ENCODE results near the gene CDK16. TPM values are rescaled to one million over a fixed set of nuclear protein-coding genes. Genes with fewer than 3 reads are reported as not detected.

Gene CDK16
- total and polyA plus RNA-seq, 2 experiments from 2014 or later: 391 to 481 TPM

DNA sequence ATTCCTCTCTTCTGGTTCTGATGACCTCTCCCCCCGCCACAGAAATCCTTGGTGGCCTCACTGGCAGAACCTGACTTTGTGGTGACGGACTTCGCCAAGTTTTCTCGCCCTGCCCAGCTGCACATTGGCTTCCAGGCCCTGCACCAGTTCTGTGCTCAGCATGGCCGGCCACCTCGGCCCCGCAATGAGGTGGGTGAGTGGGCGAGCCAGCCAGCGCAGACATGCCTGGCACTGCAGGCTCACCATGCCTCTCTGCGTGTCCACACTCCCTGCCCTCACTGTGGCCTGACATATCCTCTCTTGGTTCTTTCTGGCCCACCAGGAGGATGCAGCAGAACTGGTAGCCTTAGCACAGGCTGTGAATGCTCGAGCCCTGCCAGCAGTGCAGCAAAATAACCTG, 16.2 kb upstream of the CDK16 start:
- Histone ChIP-seq H3K4me3 (no peak overlapping the region), H3K27ac (peak overlapping the region; percentile 28), H3K36me3 (peaks cover 83% of the 10 kb centered on the region), H3K9me3 (ENCODE audit: low read depth) (no peaks in the 10 kb centered on the region), H3K27me3 (no peaks in the 10 kb centered on the region), H3K4me1 (ENCODE audit: low read depth) (peaks cover 9% of the 10 kb centered on the region)
- TF ChIP-seq, protein P1, sequence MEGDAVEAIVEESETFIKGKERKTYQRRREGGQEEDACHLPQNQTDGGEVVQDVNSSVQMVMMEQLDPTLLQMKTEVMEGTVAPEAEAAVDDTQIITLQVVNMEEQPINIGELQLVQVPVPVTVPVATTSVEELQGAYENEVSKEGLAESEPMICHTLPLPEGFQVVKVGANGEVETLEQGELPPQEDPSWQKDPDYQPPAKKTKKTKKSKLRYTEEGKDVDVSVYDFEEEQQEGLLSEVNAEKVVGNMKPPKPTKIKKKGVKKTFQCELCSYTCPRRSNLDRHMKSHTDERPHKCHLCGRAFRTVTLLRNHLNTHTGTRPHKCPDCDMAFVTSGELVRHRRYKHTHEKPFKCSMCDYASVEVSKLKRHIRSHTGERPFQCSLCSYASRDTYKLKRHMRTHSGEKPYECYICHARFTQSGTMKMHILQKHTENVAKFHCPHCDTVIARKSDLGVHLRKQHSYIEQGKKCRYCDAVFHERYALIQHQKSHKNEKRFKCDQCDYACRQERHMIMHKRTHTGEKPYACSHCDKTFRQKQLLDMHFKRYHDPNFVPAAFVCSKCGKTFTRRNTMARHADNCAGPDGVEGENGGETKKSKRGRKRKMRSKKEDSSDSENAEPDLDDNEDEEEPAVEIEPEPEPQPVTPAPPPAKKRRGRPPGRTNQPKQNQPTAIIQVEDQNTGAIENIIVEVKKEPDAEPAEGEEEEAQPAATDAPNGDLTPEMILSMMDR (IDR thresholded peaks at IDR 0.05; ENCODE audit: low read depth, low read length): no peak
- no peak for DNase-seq (ENCODE audit: low read depth in 1 of 2, low spot score in 1 of 2)

DNA sequence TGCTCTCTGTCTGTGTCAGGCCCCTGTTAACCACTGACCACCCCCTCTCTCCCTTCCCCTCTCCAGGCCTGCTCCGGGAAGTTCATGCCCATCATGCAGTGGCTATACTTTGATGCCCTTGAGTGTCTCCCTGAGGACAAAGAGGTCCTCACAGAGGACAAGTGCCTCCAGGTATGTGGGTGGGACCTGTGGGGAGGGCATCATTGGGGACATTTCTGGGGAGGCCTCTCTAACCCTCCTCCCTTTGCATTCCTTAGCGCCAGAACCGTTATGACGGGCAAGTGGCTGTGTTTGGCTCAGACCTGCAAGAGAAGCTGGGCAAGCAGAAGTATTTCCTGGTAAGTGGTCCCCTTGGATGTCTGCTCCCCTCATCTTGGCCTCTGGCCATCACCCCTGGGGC, 15.6 kb upstream of the CDK16 start:
- Histone ChIP-seq H3K4me3 (no peak overlapping the region), H3K27me3 (no peaks in the 10 kb centered on the region), H3K27ac (peak overlapping the region; percentile 28), H3K9me3 (ENCODE audit: low read depth) (no peaks in the 10 kb centered on the region), H3K36me3 (peaks cover 89% of the 10 kb centered on the region), H3K4me1 (ENCODE audit: low read depth) (peaks cover 4% of the 10 kb centered on the region)
- no peak for DNase-seq (ENCODE audit: low read depth in 1 of 2, low spot score in 1 of 2)
- TF ChIP-seq, protein P1 (IDR thresholded peaks at IDR 0.05; ENCODE audit: low read depth, low read length): no peak

DNA sequence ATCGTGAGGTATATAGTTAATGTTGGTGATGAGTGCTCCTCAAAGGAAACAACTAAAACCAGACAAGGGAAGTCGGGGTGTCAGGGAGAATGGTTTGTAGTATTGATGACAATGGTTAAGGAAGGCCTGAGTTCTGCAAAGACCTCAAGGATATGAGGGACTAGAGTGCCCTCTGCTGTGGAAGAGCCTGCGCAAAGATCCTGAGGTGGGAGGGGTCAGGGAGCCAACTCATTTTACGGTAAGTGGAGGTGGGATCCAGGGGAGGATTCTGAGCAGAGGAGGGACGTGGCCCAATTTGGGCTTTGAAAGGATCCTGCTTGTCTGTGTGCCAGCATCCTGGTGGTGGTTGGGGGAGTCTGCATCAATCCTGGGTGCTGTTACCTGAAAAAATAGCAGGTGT, 13.5 kb upstream of the CDK16 start:
- H3K36me3 ChIP-seq: peaks cover 91% of the 10 kb centered on the region
- H3K4me1 ChIP-seq (ENCODE audit: low read depth): no peaks in the 10 kb centered on the region
- no peaks in the 10 kb centered on the region for H3K27me3 ChIP-seq

DNA sequence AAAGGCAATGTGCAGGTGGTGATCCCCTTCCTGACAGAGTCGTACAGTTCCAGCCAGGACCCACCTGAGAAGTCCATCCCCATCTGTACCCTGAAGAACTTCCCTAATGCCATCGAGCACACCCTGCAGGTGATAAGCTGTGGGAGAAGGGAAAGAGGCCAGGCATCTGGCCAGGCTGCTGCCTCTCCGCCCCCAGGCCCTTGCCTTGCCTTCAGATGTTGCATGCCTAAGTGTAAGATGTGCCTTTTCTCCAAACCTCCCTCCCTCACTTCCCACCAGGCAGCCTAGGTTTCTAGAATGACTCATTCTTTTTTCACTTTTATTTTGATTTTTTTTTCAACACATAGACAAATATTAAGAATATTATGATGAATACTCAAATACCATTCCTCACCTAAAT, 12.2 kb upstream of the CDK16 start:
- no peaks in the 10 kb centered on the region for H3K27me3 ChIP-seq
- no peaks in the 10 kb centered on the region for H3K4me1 ChIP-seq (ENCODE audit: low read depth)
- H3K36me3 ChIP-seq: peaks cover 91% of the 10 kb centered on the region
- H3K4me3 ChIP-seq: no peak overlapping the region
- TF ChIP-seq, protein P1 (IDR thresholded peaks at IDR 0.05; ENCODE audit: low read depth, low read length): no peak
- H3K9me3 ChIP-seq (ENCODE audit: low read depth): no peaks in the 10 kb centered on the region
- H3K27ac ChIP-seq: no peak overlapping the region
- no peak for DNase-seq (ENCODE audit: low read depth in 1 of 2, low spot score in 1 of 2)

More for the DNA sequence above, 13.5 kb upstream of the CDK16 start:
- Histone ChIP-seq H3K4me3 (no peak overlapping the region), H3K9me3 (ENCODE audit: low read depth) (no peaks in the 10 kb centered on the region), H3K27ac (peak overlapping the region; percentile 21)
- DNase-seq (ENCODE audit: low read depth in 1 of 2, low spot score in 1 of 2): no peak
- TF ChIP-seq, protein P1 (IDR thresholded peaks at IDR 0.05; ENCODE audit: low read depth, low read length): no peak

DNA sequence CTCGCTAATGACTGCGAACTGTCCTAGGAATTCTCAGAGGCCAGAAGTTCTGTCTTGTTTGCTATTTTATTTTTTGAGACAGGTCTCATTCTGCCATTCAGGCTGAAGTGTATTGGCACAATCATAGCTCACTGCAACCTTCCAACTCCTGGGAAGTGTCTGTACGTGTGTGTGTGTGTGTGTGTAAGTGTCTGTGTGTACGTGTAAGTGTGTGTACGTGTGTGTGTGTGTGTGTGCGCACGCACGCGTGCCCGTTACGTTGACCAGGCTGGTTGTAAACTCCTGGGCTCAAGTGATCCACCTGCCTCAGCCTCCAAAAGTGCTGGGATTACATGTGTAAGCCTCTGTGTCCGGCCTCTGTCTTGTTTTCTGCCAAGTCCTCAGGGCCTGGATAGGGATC, 10.4 kb upstream of the CDK16 start:
- peaks cover 91% of the 10 kb centered on the region for H3K36me3 ChIP-seq
- TF ChIP-seq, protein P1 (IDR thresholded peaks at IDR 0.05; ENCODE audit: low read depth, low read length): no peak
- DNase-seq (ENCODE audit: low read depth in 1 of 2, low spot score in 1 of 2): no peak

More for the DNA sequence above, 10.4 kb upstream of the CDK16 start:
- Histone ChIP-seq H3K4me1 (ENCODE audit: low read depth) (no peaks in the 10 kb centered on the region), H3K4me3 (no peak overlapping the region), H3K27ac (no peak overlapping the region), H3K27me3 (no peaks in the 10 kb centered on the region), H3K9me3 (ENCODE audit: low read depth) (no peaks in the 10 kb centered on the region)
